Fibroblast of mammary gland (primary cell): ENCODE results near the gene IVNS1ABP.
"Not testable (repeated sequence)": the region's sequence is repeated elsewhere in the genome, so short reads cannot be mapped to it uniquely, and the experiment has no call there.

ENCODE experiments used
- DNase-seq: peaks from one replicate; pipeline ENCODE4 v3.0.0-alpha.2; 2010; ENCODE audit warnings: low read depth
- H3K4me3 ChIP-seq: 2 replicates; pipeline ENCODE4 v1.5.1; 2011; ENCODE audit warnings: low read depth, mild to moderate bottlenecking, low read length, moderate library complexity; ENCODE audit not compliant: control insufficient read depth
- CTCF ChIP-seq: conservative IDR thresholded peaks from 2 replicates; pipeline ENCODE4 v1.5.1; 2011; ENCODE audit warnings: low read depth, low read length, inconsistent platforms; ENCODE audit not compliant: control insufficient read depth, insufficient read depth

The IVNS1ABP gene

GRCh38 chr1:185263292-185263691, 53.8 kb downstream of the IVNS1ABP start:
- no peak for TF ChIP-seq CTCF
- DNase-seq, result no peak
- H3K4me3 ChIP-seq, result no peak overlapping the region

- H3K4me3 ChIP-seq, result no peak overlapping the region
- no peak for DNase-seq
- no peak for TF ChIP-seq CTCF
These were observed 54.9 kb downstream of the IVNS1ABP start for GRCh38 chr1:185262151-185262550.

GRCh38 chr1:185260611-185261010, 56.4 kb downstream of the IVNS1ABP start:
- no peak for TF ChIP-seq CTCF
- no peak for DNase-seq
- no peak overlapping the region for H3K4me3 ChIP-seq

- H3K4me3 ChIP-seq, result no peak overlapping the region
- DNase-seq, result no peak
- TF ChIP-seq CTCF, result no peak
These were observed 58.4 kb downstream of the IVNS1ABP start for GRCh38 chr1:185258676-185259075.

GRCh38 chr1:185257950-185258208, 59.2 kb downstream of the IVNS1ABP start:
- peak; percentile 34 for DNase-seq
- no peak for TF ChIP-seq CTCF

GRCh38 chr1:185257116-185257949, 59.7 kb downstream of the IVNS1ABP start:
- not testable (repeated sequence) for DNase-seq

More at GRCh38 chr1:185257950-185258208, 59.2 kb downstream of the IVNS1ABP start:
- no peak overlapping the region for H3K4me3 ChIP-seq

GRCh38 chr1:185255595-185255994, 61.4 kb downstream of the IVNS1ABP start:
- not testable (repeated sequence) for H3K4me3 ChIP-seq, DNase-seq

More at GRCh38 chr1:185257116-185257949, 59.7 kb downstream of the IVNS1ABP start:
- not testable (repeated sequence) for H3K4me3 ChIP-seq

- H3K4me3 ChIP-seq, DNase-seq: not testable (repeated sequence)
These were observed 64.6 kb downstream of the IVNS1ABP start for GRCh38 chr1:185252404-185252803.

- not testable (repeated sequence) for H3K4me3 ChIP-seq, DNase-seq
These were observed 65.1 kb downstream of the IVNS1ABP start for GRCh38 chr1:185251928-185252327.
